Thyroid gland (tissue), 4 donors: ENCODE measurements around the gene AOC1.

Source experiments
- POLR2A ChIP-seq, 2 donors: fragments of 450-650 bp; IDR thresholded peaks; one replicate each; pipeline ENCODE4 v1.6.1; 2017; ENCODE audit warnings: antibody characterized with exemption in 2 of 2, mild to moderate bottlenecking in 2 of 2, moderate library complexity in 1 of 2
- TF ChIP-seq, protein P1 (sequence below), 6 experiments: fragments of 200-600 bp in 3 of 6; fragments of 450-650 bp in 3 of 6; sonication (generic) in 3 of 6; IDR thresholded peaks; one replicate each; pipeline ENCODE4 v1.5.1; 2016 to 2019; ENCODE audit warnings: antibody characterized with exemption in 6 of 6, mild to moderate bottlenecking in 2 of 6, inconsistent platforms in 1 of 6, moderate library complexity in 1 of 6

DNA sequence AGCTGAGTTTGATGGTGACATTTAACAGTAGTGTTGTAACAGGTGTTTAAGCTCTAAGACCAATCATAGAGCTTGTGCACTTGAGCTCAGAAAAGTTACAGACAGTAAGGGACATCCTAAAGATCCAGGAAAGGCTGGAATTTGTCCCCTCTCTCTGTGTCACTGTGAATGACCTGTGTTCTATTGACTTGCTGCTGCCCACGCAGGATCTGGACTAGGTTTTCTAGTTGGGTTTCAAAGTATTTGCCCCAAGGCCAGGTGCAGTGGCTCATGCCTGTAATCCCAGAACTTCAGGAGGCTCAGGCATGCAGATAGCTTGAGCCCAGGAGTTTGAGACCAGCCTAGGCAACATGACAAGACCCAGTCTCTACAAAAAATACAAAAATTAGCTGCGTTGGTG is 17.1 kb downstream of the AOC1 start:
- TF ChIP-seq, protein P1, sequence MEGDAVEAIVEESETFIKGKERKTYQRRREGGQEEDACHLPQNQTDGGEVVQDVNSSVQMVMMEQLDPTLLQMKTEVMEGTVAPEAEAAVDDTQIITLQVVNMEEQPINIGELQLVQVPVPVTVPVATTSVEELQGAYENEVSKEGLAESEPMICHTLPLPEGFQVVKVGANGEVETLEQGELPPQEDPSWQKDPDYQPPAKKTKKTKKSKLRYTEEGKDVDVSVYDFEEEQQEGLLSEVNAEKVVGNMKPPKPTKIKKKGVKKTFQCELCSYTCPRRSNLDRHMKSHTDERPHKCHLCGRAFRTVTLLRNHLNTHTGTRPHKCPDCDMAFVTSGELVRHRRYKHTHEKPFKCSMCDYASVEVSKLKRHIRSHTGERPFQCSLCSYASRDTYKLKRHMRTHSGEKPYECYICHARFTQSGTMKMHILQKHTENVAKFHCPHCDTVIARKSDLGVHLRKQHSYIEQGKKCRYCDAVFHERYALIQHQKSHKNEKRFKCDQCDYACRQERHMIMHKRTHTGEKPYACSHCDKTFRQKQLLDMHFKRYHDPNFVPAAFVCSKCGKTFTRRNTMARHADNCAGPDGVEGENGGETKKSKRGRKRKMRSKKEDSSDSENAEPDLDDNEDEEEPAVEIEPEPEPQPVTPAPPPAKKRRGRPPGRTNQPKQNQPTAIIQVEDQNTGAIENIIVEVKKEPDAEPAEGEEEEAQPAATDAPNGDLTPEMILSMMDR (IDR thresholded peaks at IDR 0.05) = no peak
- no peak for TF ChIP-seq POLR2A (IDR thresholded peaks at IDR 0.05)
